ENCODE data around the gene CD300LD.
"Not testable (repeated sequence)": the region's sequence is repeated elsewhere in the genome, so short reads cannot be mapped to it uniquely, and the experiment has no call there.

The CD300LD gene

GRCh38 chr17:74569020-74570003 lies 22.8 kb downstream of the CD300LD start:
- Mint-ChIP-seq H3K4me1 (ENCODE audit: low read depth) (peaks cover 12% of the 10 kb centered on the region), H3K27ac (no peak overlapping the region), H3K36me3 (no peaks in the 10 kb centered on the region), H3K9me3 (ENCODE audit: low read depth) (no peaks in the 10 kb centered on the region), H3K4me3 (no peak overlapping the region), H3K27me3 (peaks cover 15% of the 10 kb centered on the region)

DNA sequence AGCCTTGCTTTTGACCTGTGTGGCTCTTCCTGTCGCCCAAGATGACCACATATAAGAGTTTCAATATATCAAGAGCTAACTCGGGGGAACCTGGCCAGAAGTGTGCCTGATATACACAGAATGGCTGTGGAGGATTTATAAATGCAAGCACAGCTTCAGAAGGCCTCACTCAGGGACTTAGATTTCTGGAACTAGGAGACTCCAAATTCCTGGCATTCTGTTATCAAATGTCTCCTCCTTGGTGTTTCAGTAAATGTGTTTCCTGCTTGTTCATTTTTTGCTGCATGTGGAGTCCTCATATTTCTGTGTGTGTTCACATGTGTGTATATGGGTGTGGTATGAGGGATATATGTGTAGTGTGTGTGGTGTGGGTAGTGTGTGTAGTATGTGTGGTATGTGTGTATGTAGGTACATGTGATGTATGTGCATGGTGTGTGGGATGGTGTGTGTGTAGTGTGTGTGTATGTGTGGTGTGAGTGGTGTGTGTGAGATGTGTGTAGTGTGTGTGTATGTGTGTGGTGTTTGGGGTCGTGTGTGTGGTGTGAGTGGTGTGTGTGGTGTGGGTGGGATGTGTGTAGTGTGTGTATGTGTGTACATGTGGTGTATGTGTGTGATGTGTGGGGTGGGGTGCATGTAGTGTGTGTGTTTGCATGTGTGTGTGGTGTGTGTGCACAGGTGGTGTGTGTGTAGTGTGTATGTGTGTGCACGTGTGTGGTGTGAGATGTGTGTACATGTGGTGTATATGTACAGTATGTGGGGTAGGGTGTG lies 23.8 kb downstream of the CD300LD start:
- no peak overlapping the region for H3K27ac Mint-ChIP-seq
- peaks cover 12% of the 10 kb centered on the region for H3K4me1 Mint-ChIP-seq (ENCODE audit: low read depth)
- H3K4me3 Mint-ChIP-seq, result no peak overlapping the region
- peaks cover 17% of the 10 kb centered on the region for H3K27me3 Mint-ChIP-seq
- no peaks in the 10 kb centered on the region for H3K9me3 Mint-ChIP-seq (ENCODE audit: low read depth)
- H3K36me3 Mint-ChIP-seq, result no peaks in the 10 kb centered on the region

- H3K4me1 Mint-ChIP-seq (ENCODE audit: low read depth), result peaks cover 12% of the 10 kb centered on the region
- no peaks in the 10 kb centered on the region for H3K36me3 Mint-ChIP-seq
- H3K27me3 Mint-ChIP-seq, result peaks cover 17% of the 10 kb centered on the region
- H3K4me3 Mint-ChIP-seq, result no peak within 1 kb of the TSS
- no peaks in the 10 kb centered on the region for H3K9me3 Mint-ChIP-seq (ENCODE audit: low read depth)
- no peak within 1 kb of the TSS for H3K27ac Mint-ChIP-seq
These were observed 24.7 kb downstream of the CD300LD start, which contains the start of gene CD300H for GRCh38 chr17:74567397-74567796. TSS of gene CD300H (minus strand) at chr17:74567509.

DNA sequence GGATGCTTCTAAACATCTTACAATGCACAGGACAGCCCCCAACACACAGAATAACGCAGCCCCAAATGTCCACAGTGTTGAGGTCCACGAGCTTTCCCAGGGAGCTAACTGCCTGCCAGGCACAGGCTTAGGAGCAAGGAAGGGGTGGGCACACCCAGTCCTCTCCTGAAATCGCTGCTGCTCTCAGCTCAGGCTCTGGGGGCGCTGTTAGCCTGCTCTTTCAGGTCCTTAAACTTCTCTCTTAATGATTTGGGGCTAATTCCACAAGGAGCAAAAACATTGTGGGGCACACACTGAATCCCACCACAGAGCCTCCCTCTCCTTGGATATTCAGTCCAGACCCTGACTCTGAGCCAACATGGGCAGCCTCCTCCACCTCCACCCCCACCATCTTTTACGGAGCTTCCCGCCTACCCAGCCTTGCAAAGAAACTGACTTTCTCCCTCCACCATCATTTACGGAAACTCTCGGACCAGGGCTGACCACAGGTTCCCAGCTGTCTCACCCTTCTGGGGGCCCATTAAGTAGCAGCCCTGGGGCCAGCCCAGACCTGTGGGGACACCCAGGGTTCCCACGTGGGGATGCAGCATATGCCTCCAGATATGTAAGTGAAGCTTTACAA lies 25.8 kb downstream of the CD300LD start:
- Mint-ChIP-seq H3K9me3 (ENCODE audit: low read depth) (no peaks in the 10 kb centered on the region), H3K27ac (no peak overlapping the region), H3K36me3 (no peaks in the 10 kb centered on the region), H3K4me1 (ENCODE audit: low read depth) (peaks cover 12% of the 10 kb centered on the region), H3K4me3 (no peak overlapping the region), H3K27me3 (peaks cover 17% of the 10 kb centered on the region)

DNA sequence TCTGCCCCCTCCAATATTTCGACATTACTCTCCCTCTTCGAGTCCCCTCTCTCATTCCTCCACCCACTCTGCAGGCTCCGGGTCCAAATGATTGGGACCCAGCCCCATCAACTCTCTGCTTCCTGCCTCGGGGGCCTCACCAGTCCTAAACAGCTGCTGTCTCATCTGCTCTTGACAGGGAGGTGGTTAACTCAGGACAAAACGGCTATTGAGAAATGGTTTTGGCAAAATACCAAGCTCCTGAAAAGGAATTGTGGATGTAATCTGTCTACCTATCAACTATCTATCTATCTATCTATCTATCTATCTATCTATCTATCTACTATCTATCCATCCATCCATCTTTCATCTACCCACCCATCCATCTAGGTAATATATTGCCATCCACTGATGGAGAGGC lies 27.0 kb downstream of the CD300LD start:
- H3K9me3 Mint-ChIP-seq (ENCODE audit: low read depth), result no peaks in the 10 kb centered on the region
- peaks cover 14% of the 10 kb centered on the region for H3K27me3 Mint-ChIP-seq
- no peaks in the 10 kb centered on the region for H3K36me3 Mint-ChIP-seq
- H3K27ac Mint-ChIP-seq, result no peak overlapping the region
- H3K4me3 Mint-ChIP-seq, result no peak overlapping the region
- H3K4me1 Mint-ChIP-seq (ENCODE audit: low read depth), result peaks cover 12% of the 10 kb centered on the region

GRCh38 chr17:74563358-74563757 lies 28.7 kb downstream of the CD300LD start:
- Mint-ChIP-seq H3K27me3 (peaks cover 7% of the 10 kb centered on the region), H3K9me3 (ENCODE audit: low read depth) (no peaks in the 10 kb centered on the region), H3K27ac (no peak overlapping the region), H3K4me3 (no peak overlapping the region), H3K4me1 (ENCODE audit: low read depth) (peaks cover 13% of the 10 kb centered on the region), H3K36me3 (no peaks in the 10 kb centered on the region)

- H3K36me3 Mint-ChIP-seq, result no peaks in the 10 kb centered on the region
- no peaks in the 10 kb centered on the region for H3K9me3 Mint-ChIP-seq (ENCODE audit: low read depth)
- peaks cover 3% of the 10 kb centered on the region for H3K27me3 Mint-ChIP-seq
- no peak overlapping the region for H3K4me3 Mint-ChIP-seq
- H3K4me1 Mint-ChIP-seq (ENCODE audit: low read depth), result peaks cover 16% of the 10 kb centered on the region
- H3K27ac Mint-ChIP-seq, result no peak overlapping the region
These were observed 30.5 kb downstream of the CD300LD start for GRCh38 chr17:74561586-74561985.

DNA sequence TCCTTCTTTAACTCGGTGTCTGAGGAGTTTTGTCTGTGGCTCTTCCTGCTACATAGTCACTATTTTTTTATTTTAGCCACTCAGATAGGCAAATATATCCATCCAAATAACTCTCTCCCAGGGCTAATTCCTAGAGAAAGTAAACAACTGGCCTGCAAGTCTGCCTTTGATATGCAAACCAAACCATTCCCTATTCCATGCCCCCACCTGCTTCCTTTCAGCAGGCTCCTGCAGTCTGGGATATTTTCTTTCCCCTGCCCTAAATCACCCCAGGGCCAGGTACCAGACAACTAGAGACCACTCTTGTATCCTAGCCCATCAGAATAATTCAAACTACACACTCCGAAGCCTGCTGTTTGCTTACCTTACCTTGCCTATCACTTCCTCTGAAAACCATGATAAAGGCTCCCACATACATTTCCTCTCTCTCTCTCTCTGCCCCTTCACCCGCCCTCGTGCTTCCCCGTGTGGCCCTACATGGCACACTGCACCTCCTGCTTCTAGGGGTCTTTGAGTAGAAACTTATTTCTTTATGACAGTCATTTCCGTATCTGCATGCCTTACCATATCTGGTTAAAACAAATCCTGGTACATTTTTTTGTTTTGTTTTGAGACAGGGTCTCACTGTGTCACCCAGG lies 33.1 kb downstream of the CD300LD start:
- peak overlapping the region; percentile 13 for H3K27ac Mint-ChIP-seq
- H3K27me3 Mint-ChIP-seq, result peaks cover 2% of the 10 kb centered on the region
- H3K9me3 Mint-ChIP-seq (ENCODE audit: low read depth), result no peaks in the 10 kb centered on the region
- no peaks in the 10 kb centered on the region for H3K36me3 Mint-ChIP-seq
- H3K4me3 Mint-ChIP-seq, result no peak overlapping the region
- H3K4me1 Mint-ChIP-seq (ENCODE audit: low read depth), result peaks cover 16% of the 10 kb centered on the region

DNA sequence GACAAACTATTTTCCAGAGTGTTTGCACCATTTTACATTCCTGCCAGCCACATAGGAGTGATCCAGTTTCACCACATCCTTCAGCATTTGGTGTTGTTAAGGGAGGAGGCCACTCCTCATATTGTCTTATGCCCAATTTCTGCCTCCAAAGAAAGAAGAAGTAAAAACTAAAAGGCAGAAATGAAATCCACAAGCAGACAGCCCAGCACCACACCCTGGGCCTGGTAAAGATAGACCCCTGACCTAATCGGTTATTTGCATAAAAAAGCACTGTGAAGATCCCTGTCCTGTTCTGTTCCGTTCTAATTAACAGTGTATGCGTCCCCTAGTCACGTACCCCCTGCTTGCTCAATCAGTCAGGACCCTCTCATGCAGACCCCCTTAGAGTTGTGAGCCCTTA lies 33.7 kb downstream of the CD300LD start:
- not testable (repeated sequence) for H3K27me3 Mint-ChIP-seq; H3K27ac Mint-ChIP-seq; H3K9me3 Mint-ChIP-seq (ENCODE audit: low read depth); H3K4me3 Mint-ChIP-seq; H3K36me3 Mint-ChIP-seq
- peaks cover 16% of the 10 kb centered on the region for H3K4me1 Mint-ChIP-seq (ENCODE audit: low read depth)

DNA sequence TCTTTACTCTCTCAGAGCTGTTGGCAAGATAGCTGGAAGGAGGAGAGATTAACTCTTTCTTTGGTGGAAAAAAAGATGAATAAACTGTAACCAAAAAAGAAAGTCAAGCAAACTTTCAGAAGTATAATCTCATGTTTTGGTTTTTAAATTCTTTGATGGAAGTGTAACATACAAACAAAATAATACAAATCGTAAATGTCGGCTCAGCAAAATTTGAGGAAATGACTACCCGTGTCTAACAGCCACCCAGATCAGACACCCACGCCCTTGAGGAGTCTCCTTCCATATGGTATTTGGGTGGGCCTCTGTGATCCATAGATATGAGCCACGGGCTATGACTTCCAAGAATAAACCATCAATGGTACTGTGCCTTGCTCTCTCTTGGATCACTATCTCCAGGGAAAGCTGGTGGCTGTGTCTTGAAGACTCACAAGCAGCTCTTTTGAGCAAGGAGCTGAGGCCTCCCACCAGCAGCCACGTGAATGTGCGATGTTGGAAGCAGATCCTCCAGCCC lies 36.6 kb downstream of the CD300LD start:
- H3K36me3 Mint-ChIP-seq, result no peaks in the 10 kb centered on the region
- H3K27me3 Mint-ChIP-seq, result peaks cover 2% of the 10 kb centered on the region
- peaks cover 16% of the 10 kb centered on the region for H3K4me1 Mint-ChIP-seq (ENCODE audit: low read depth)
- H3K4me3 Mint-ChIP-seq, result no peak overlapping the region
- H3K27ac Mint-ChIP-seq, result no peak overlapping the region
- H3K9me3 Mint-ChIP-seq (ENCODE audit: low read depth), result no peaks in the 10 kb centered on the region

DNA sequence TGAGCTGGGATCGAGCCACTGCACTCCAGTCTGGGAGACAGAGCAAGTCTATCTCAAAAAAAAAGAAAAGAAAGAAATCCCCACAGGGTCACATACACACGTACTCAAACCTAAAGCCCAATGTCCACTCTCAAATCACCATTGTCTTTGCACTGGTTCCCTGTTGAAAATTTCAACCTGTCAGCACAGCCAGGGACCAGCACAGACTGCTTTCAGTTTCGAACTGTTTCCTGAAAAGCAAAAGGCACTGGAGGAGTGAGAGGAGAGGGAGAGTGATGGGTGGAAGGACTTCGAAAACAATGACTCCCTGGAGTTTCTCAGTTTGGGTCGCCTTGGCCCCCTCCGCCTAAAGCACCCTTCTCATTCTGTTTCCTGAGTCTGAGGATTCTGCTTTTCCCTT lies 37.2 kb downstream of the CD300LD start:
- no peaks in the 10 kb centered on the region for H3K36me3 Mint-ChIP-seq
- no peak overlapping the region for H3K4me3 Mint-ChIP-seq
- no peak overlapping the region for H3K27ac Mint-ChIP-seq
- peaks cover 5% of the 10 kb centered on the region for H3K27me3 Mint-ChIP-seq
- no peaks in the 10 kb centered on the region for H3K9me3 Mint-ChIP-seq (ENCODE audit: low read depth)
- peaks cover 16% of the 10 kb centered on the region for H3K4me1 Mint-ChIP-seq (ENCODE audit: low read depth)

GRCh38 chr17:74552037-74552436 lies 40.0 kb downstream of the CD300LD start:
- no peaks in the 10 kb centered on the region for H3K9me3 Mint-ChIP-seq (ENCODE audit: low read depth)
- H3K4me3 Mint-ChIP-seq, result no peak overlapping the region
- H3K27me3 Mint-ChIP-seq, result peaks cover 5% of the 10 kb centered on the region
- peaks cover 5% of the 10 kb centered on the region for H3K4me1 Mint-ChIP-seq (ENCODE audit: low read depth)
- no peaks in the 10 kb centered on the region for H3K36me3 Mint-ChIP-seq
- H3K27ac Mint-ChIP-seq, result no peak overlapping the region

- Mint-ChIP-seq H3K4me1 (ENCODE audit: low read depth) (peaks cover 5% of the 10 kb centered on the region), H3K36me3 (no peaks in the 10 kb centered on the region), H3K9me3 (ENCODE audit: low read depth) (no peaks in the 10 kb centered on the region), H3K27ac (no peak overlapping the region), H3K27me3 (peaks cover 5% of the 10 kb centered on the region), H3K4me3 (no peak overlapping the region)
These were observed 41.5 kb downstream of the CD300LD start for GRCh38 chr17:74550602-74551001.

DNA sequence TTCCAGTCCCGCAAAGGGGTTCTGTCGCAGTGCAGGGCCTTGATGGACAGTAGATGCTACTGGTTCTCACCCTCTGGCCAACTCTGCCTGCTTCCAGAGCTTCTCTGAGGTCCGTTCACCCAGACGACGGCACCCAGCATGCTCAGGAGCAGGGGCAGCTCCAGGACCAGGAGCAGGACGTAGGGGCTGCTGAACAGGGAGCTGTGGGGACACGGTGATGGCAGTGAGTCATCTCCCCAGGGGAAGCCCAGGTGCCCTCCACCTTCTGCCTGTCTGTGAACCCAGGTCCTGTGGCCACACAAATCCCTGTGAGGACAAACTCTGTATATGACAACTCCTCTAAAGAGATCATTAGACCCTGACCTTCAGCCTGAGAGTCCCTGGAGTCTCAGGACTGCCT lies 42.7 kb downstream of the CD300LD start:
- Mint-ChIP-seq H3K36me3 (no peaks in the 10 kb centered on the region), H3K27me3 (peaks cover 5% of the 10 kb centered on the region), H3K4me1 (ENCODE audit: low read depth) (peaks cover 5% of the 10 kb centered on the region), H3K9me3 (ENCODE audit: low read depth) (no peaks in the 10 kb centered on the region), H3K27ac (no peak overlapping the region), H3K4me3 (no peak overlapping the region)

Data from activated naive CD8-positive, alpha-beta T cell (primary cell).